HFF-Myc (cell line): ENCODE results near the gene ANKEF1.

Experiments
- DNase-seq: peaks from one replicate; pipeline ENCODE4 v3.0.0-alpha.2; 2011; ENCODE audit warnings: low read depth; ENCODE audit errors: extremely low read depth
- H3K4me3 ChIP-seq: replicated peaks from 2 replicates; pipeline ENCODE4 v1.5.1; 2011; ENCODE audit warnings: low read depth, mild to moderate bottlenecking, control low read depth, low read length
- TF ChIP-seq, protein P1 (sequence below): IDR thresholded peaks from 2 replicates; pipeline ENCODE4 v1.5.1; 2012; ENCODE audit warnings: mild to moderate bottlenecking, low read depth, low read length, control low read depth; ENCODE audit errors: missing control alignments

Gene ANKEF1

GRCh38 chr20:10094566-10095173, 59.9 kb downstream of the ANKEF1 start:
- TF ChIP-seq, protein P1, sequence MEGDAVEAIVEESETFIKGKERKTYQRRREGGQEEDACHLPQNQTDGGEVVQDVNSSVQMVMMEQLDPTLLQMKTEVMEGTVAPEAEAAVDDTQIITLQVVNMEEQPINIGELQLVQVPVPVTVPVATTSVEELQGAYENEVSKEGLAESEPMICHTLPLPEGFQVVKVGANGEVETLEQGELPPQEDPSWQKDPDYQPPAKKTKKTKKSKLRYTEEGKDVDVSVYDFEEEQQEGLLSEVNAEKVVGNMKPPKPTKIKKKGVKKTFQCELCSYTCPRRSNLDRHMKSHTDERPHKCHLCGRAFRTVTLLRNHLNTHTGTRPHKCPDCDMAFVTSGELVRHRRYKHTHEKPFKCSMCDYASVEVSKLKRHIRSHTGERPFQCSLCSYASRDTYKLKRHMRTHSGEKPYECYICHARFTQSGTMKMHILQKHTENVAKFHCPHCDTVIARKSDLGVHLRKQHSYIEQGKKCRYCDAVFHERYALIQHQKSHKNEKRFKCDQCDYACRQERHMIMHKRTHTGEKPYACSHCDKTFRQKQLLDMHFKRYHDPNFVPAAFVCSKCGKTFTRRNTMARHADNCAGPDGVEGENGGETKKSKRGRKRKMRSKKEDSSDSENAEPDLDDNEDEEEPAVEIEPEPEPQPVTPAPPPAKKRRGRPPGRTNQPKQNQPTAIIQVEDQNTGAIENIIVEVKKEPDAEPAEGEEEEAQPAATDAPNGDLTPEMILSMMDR, result no peak
- H3K4me3 ChIP-seq, result no peak overlapping the region
- DNase-seq, result no peak

DNA sequence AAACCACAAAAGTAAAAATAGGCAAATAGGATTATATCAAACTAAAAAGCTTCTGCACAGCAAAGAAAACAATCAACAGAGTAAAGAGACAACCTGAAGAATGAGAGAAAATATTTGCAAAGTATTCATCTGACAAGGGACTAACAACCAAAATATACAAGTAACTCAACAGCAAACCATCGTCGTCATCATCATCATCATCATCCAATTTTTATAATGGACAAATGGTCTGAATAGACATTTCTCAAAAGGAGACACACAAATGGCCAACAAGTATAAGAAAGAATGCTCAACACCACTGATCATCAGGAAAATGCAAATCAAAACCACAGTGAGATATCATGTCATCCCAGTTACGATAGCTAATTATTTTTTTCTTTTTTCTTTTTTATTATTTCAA, 62.0 kb downstream of the ANKEF1 start:
- DNase-seq, result no peak
- TF ChIP-seq, protein P1, result no peak
- no peak overlapping the region for H3K4me3 ChIP-seq

- DNase-seq, result no peak
- no peak overlapping the region for H3K4me3 ChIP-seq
- TF ChIP-seq, protein P1, result no peak
Measured at GRCh38 chr20:10105046-10105445, 70.3 kb downstream of the ANKEF1 start.
